Calu3 (cell line): Measurements from ENCODE around the gene SH3RF1. TPM values are rescaled to one million over a fixed set of nuclear protein-coding genes. Genes with fewer than 3 reads are reported as not detected.
A peak's percentile ranks its signal among the peaks of the same experiment; 100 is the strongest.

Experiments used
- BruUV-seq: library from RNA; stranded (reverse); fragments of 400-500 nt; replicated peaks from 2 replicates; lab custom pipeline; 2021; lab: Mats Ljungman, UMichigan
- CTCF ChIA-PET: fragments of 300-600 bp; sonication (Branson Sonifier 250); formaldehyde crosslinking; loops from one replicate; lab custom pipeline; 2022; ENCODE audit warnings: antibody characterized with exemption; lab: Charles Lee
- DNase-seq: peaks from one replicate; pipeline ENCODE4 v3.0.0; 2022
- H3K27ac Mint-ChIP-seq: one replicate; pipeline ENCODE4 v1.8.0; 2022; ENCODE audit warnings: mixed read lengths; ENCODE audit not compliant: unreplicated experiment
- H3K27me3 Mint-ChIP-seq: one replicate; pipeline ENCODE4 v1.8.0; 2022; ENCODE audit warnings: mixed read lengths; ENCODE audit not compliant: unreplicated experiment
- H3K36me3 Mint-ChIP-seq: one replicate; pipeline ENCODE4 v1.8.0; 2022; ENCODE audit warnings: mild to moderate bottlenecking, moderate library complexity, mixed read lengths; ENCODE audit not compliant: insufficient read depth, unreplicated experiment
- H3K4me1 Mint-ChIP-seq: one replicate; pipeline ENCODE4 v1.8.0; 2022; ENCODE audit warnings: mild to moderate bottlenecking, low read depth, mixed read lengths; ENCODE audit not compliant: unreplicated experiment
- H3K4me3 Mint-ChIP-seq: one replicate; pipeline ENCODE4 v1.8.0; 2022; ENCODE audit warnings: mild to moderate bottlenecking, low read depth, moderate library complexity, mixed read lengths; ENCODE audit not compliant: unreplicated experiment
- H3K9me3 Mint-ChIP-seq: one replicate; pipeline ENCODE4 v1.8.0; 2022; ENCODE audit warnings: low read depth, mixed read lengths; ENCODE audit not compliant: unreplicated experiment
- CTCF ChIP-seq: fragments of 200-600 bp; IDR thresholded peaks from one replicate; pipeline ENCODE4 v1.8.0; 2022; ENCODE audit warnings: antibody characterized with exemption; ENCODE audit not compliant: unreplicated experiment
- intact Hi-C: fragments of 100-400 bp; cut with micrococcal nuclease; formaldehyde crosslinking; loops from one replicate; pipeline ENCODE4 v1.10.0; 2022; ENCODE audit not compliant: unreplicated experiment
- total RNA-seq: library from RNA; stranded (reverse); gene quantifications from 2 replicates; pipeline ENCODE4 v1.2.3, GENCODE V29; 2022

SH3RF1 gene
- total RNA-seq, 1 experiment from 2014 or later = 70.1 TPM

- Mint-ChIP-seq H3K27ac (peak overlapping the region; percentile 85), H3K4me1 (peaks cover 66% of the 10 kb centered on the region), H3K36me3 (peaks cover 75% of the 10 kb centered on the region), H3K4me3 (peak overlapping the region; percentile 55), H3K9me3 (no peaks in the 10 kb centered on the region), H3K27me3 (no peaks in the 10 kb centered on the region)
- no peak for DNase-seq
- TF ChIP-seq CTCF = no peak
- CTCF ChIA-PET = interaction anchor here (2.4 kb wide), 1 partner anchor 44 kb away, joined by 9 read pairs; no protein-coding TSS in a partner anchor
- BruUV-seq = no TSS peak
- intact Hi-C loops = no loop called here
These were observed 156.3 kb downstream of the SH3RF1 start for GRCh38 chr4:169114341-169114974.

DNA sequence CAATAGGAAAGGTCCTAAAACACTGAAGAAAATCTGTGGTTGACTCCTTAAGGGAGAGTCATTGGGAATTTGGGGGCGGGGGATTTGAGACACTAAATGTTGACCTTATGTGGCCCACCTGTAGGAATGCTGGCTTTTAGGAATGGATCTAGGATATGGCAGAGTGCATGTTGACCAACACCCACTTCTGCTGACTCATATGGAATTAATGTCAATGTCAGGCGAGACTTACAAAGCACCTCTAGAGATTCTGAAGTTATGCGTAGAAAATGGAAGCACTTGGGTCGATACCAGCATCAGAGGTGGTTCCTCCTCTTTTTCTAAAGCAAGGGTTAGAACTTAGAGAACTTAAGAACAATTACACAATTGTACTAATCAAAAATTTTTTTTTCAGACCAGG is 160.1 kb downstream of the SH3RF1 start:
- CTCF ChIA-PET = no interaction called here
- Mint-ChIP-seq H3K36me3 (peaks cover 71% of the 10 kb centered on the region), H3K27me3 (no peaks in the 10 kb centered on the region), H3K4me3 (no peak overlapping the region), H3K4me1 (peaks cover 38% of the 10 kb centered on the region), H3K27ac (no peak overlapping the region), H3K9me3 (no peaks in the 10 kb centered on the region)
- DNase-seq = no peak
- intact Hi-C loops = no loop called here
- no TSS peak for BruUV-seq
- no peak for TF ChIP-seq CTCF

DNA sequence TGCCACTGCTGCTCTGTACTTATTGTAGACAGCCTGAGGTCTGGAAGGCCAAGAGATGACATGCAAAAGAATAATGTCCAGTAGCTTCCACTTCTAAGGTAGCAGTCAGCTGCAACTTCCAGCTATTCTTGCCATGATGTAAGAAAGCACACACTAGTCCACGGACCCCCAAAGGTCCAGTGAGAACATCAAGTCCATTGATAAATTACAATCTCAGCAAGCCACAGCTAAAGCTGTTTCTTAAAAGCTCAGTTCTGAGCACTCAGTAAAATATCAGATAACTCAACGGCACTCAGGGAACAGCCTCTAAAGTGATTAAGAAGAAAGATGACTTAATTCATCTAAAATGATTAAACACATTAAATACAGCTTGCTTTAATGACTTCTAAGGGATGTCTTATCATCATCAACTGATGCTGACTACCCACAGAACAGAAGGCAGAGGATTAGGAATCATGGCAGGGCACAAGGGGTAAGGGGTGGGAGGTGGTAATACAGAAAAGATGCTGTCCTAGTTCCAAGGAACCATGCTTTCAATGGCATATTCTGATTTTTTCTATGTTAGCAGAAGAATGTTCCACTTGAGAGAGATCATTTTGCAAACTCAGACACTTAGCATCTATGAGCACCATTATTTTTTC is 161.6 kb downstream of the SH3RF1 start:
- intact Hi-C loops = no loop called here
- Mint-ChIP-seq H3K27me3 (no peaks in the 10 kb centered on the region), H3K27ac (no peak overlapping the region), H3K36me3 (peaks cover 71% of the 10 kb centered on the region), H3K9me3 (no peaks in the 10 kb centered on the region), H3K4me3 (no peak overlapping the region), H3K4me1 (peaks cover 32% of the 10 kb centered on the region)
- CTCF ChIA-PET = no interaction called here
- TF ChIP-seq CTCF = no peak
- no TSS peak for BruUV-seq
- DNase-seq = no peak

- Mint-ChIP-seq H3K4me1 (peaks cover 30% of the 10 kb centered on the region), H3K36me3 (peaks cover 68% of the 10 kb centered on the region), H3K27ac (no peak overlapping the region), H3K27me3 (no peaks in the 10 kb centered on the region), H3K9me3 (no peaks in the 10 kb centered on the region), H3K4me3 (no peak overlapping the region)
- CTCF ChIA-PET = no interaction called here
- DNase-seq = no peak
- no peak for TF ChIP-seq CTCF
- intact Hi-C loops = no loop called here
- BruUV-seq = no TSS peak
These were observed 162.5 kb downstream of the SH3RF1 start for GRCh38 chr4:169108303-169108702.
